HCT116 (cell line): ENCODE data around the gene ACAP3. TPM values are rescaled to one million over a fixed set of nuclear protein-coding genes. Genes with fewer than 3 reads are reported as not detected.

ENCODE experiments used
- ATAC-seq: fragments of 200-7000 bp; cut with Tn5 transposase; 2 replicates; pipeline ENCODE4 v1.9.1; 2020; ENCODE audit warnings: mild to moderate bottlenecking, moderate library complexity
- BruUV-seq: library from RNA; stranded (reverse); fragments of 400-500 nt; replicated peaks from 2 replicates; lab custom pipeline; 2021; lab: Mats Ljungman, UMichigan
- CTCF ChIA-PET: fragments of 300-600 bp; sonication (Branson Sonifier 250); formaldehyde crosslinking; loops from one replicate; lab custom pipeline; 2021; ENCODE audit warnings: antibody characterized with exemption; lab: Charles Lee
- POLR2A ChIA-PET: fragments of 300-600, 350-600 bp; sonication (Branson Sonifier 250); formaldehyde crosslinking; loops from one replicate; lab custom pipeline; 2021; ENCODE audit warnings: antibody characterized with exemption; lab: Charles Lee
- RAD21 ChIA-PET, 2 experiments: fragments of 300-600 bp; sonication (Branson Sonifier 250); formaldehyde crosslinking; loops; one replicate each; lab custom pipeline; 2023; ENCODE audit warnings: low total read pairs in 2 of 2; ENCODE audit not compliant: uncharacterized antibody in 2 of 2, unreplicated experiment in 2 of 2, low non-redundant PET in 1 of 2; lab: Charles Lee
- DNase-seq: peaks from one replicate; pipeline ENCODE4 v3.0.0-alpha.2; 2010; ENCODE audit warnings: low read depth, low spot score
- H2AFZ ChIP-seq: fragments of 200-600 bp; shearing (Covaris generic), sonication (generic); 2 replicates; pipeline ENCODE4 v1.6.1; 2017; ENCODE audit warnings: low read depth, mixed run types, mixed read lengths, antibody characterized with exemption, low read length; ENCODE audit not compliant: poor library complexity, severe bottlenecking
- H3K27ac ChIP-seq: 2 replicates; pipeline ENCODE4 v1.5.1; 2012; ENCODE audit warnings: low read depth, low read length
- H3K27me3 ChIP-seq: fragments of 200-600 bp; sonication (generic); 2 replicates; pipeline ENCODE4 v1.6.1; 2016; ENCODE audit warnings: mixed run types, low read length, mixed read lengths; ENCODE audit not compliant: insufficient read depth
- H3K36me3 ChIP-seq, 2 experiments: fragments of 200-500 bp in 1 of 2; fragments of 200-600 bp in 1 of 2; sonication (Bioruptor generic) in 1 of 2; sonication (generic) in 1 of 2; 2 replicates each; pipeline versions ENCODE4 v1.5.1 to v1.6.1; 2014 to 2016; ENCODE audit warnings: low read length in 2 of 2, inconsistent platforms in 1 of 2, mixed read lengths in 1 of 2, mixed run types in 1 of 2; ENCODE audit not compliant: insufficient read depth in 2 of 2, control insufficient read depth in 1 of 2
- H3K4me1 ChIP-seq, 2 experiments: fragments of 200-600 bp in 1 of 2; sonication (generic) in 1 of 2; 2 replicates each; pipeline versions ENCODE4 v1.5.1 to v1.6.1; 2012 to 2017; ENCODE audit warnings: low read length in 2 of 2, inconsistent platforms in 1 of 2, mild to moderate bottlenecking in 1 of 2, mixed read lengths in 1 of 2, mixed run types in 1 of 2, moderate library complexity in 1 of 2; ENCODE audit not compliant: insufficient read depth in 2 of 2, control insufficient read depth in 1 of 2
- H3K4me2 ChIP-seq: fragments of 200-600 bp; sonication (generic); 2 replicates; pipeline ENCODE4 v1.6.1; 2017; ENCODE audit warnings: mixed run types, low read length, mixed read lengths
- H3K4me3 ChIP-seq, 2 experiments: fragments of 200-600 bp in 1 of 2; sonication (generic) in 1 of 2; replicated peaks in 1 of 2; 2 replicates each; pipeline ENCODE4 v1.5.1; 2011 to 2016; ENCODE audit warnings: low read length in 2 of 2, control low read depth in 1 of 2, low read depth in 1 of 2, mild to moderate bottlenecking in 1 of 2, mixed read lengths in 1 of 2, mixed run types in 1 of 2
- H3K79me2 ChIP-seq: fragments of 200-600 bp; sonication (generic); 2 replicates; pipeline ENCODE4 v1.6.1; 2017; ENCODE audit warnings: mild to moderate bottlenecking, mixed run types, low read length, moderate library complexity, mixed read lengths; ENCODE audit not compliant: insufficient read depth
- H3K9ac ChIP-seq: fragments of 200-600 bp; sonication (generic); 2 replicates; pipeline ENCODE4 v1.6.1; 2016; ENCODE audit warnings: low read length, mixed read lengths
- H3K9me2 ChIP-seq: fragments of 200-600 bp; sonication (generic), shearing (Covaris generic); 2 replicates; pipeline ENCODE4 v1.6.1; 2017; ENCODE audit warnings: mixed run types, mild to moderate bottlenecking, moderate library complexity; ENCODE audit not compliant: insufficient read depth
- H3K9me3 ChIP-seq, 2 experiments: fragments of 200-500 bp in 1 of 2; fragments of 200-600 bp in 1 of 2; sonication (Bioruptor generic) in 1 of 2; sonication (generic) in 1 of 2; 2 replicates each; pipeline ENCODE4 v1.6.1; 2014 to 2017; ENCODE audit warnings: low read length in 2 of 2, mixed read lengths in 2 of 2, inconsistent platforms in 1 of 2, low read depth in 1 of 2, mild to moderate bottlenecking in 1 of 2, mixed run types in 1 of 2, moderate library complexity in 1 of 2; ENCODE audit not compliant: control insufficient read depth in 1 of 2, insufficient read depth in 1 of 2
- H4K20me1 ChIP-seq: fragments of 200-600 bp; sonication (generic), shearing (Covaris generic); 2 replicates; pipeline ENCODE4 v1.6.1; 2017; ENCODE audit warnings: mixed run types, mild to moderate bottlenecking, moderate library complexity; ENCODE audit not compliant: insufficient read depth
- CBX3 ChIP-seq: IDR thresholded peaks from 2 replicates; pipeline ENCODE4 v1.6.1; 2012; ENCODE audit warnings: low read depth
- CEBPB ChIP-seq: IDR thresholded peaks from 2 replicates; pipeline ENCODE4 v1.6.1; 2012; ENCODE audit warnings: low read depth
- EGR1 ChIP-seq: IDR thresholded peaks from 2 replicates; pipeline ENCODE4 v1.6.1; 2012; ENCODE audit warnings: low read depth
- ELF1 ChIP-seq: IDR thresholded peaks from 2 replicates; pipeline ENCODE4 v1.6.1; 2012; ENCODE audit warnings: low read depth, borderline replicate concordance
- EZH2phosphoT487 ChIP-seq: fragments of 200-600 bp; IDR thresholded peaks from 2 replicates; pipeline ENCODE4 v1.6.1; 2018; ENCODE audit warnings: antibody characterized with exemption, borderline replicate concordance
- POLR2A ChIP-seq: IDR thresholded peaks from 2 replicates; pipeline ENCODE4 v1.7.0; 2011; ENCODE audit warnings: borderline replicate concordance; ENCODE audit not compliant: insufficient read depth, insufficient read length; ENCODE audit errors: extremely low read depth
- RAD21 ChIP-seq: IDR thresholded peaks from 2 replicates; pipeline ENCODE4 v1.6.1; 2012; ENCODE audit warnings: low read depth, mild to moderate bottlenecking
- SP1 ChIP-seq: IDR thresholded peaks from 2 replicates; pipeline ENCODE4 v1.6.1; 2012; ENCODE audit warnings: low read depth
- SRF ChIP-seq: IDR thresholded peaks from 2 replicates; pipeline ENCODE4 v1.6.1; 2012; ENCODE audit warnings: low read depth
- YY1 ChIP-seq: IDR thresholded peaks from 2 replicates; pipeline ENCODE4 v1.6.1; 2011; ENCODE audit warnings: low read length, low read depth, moderate library complexity, mild to moderate bottlenecking; ENCODE audit not compliant: insufficient replicate concordance; ENCODE audit errors: extremely low read depth
- ZFX ChIP-seq: fragments of 450-650 bp; IDR thresholded peaks from 2 replicates; pipeline ENCODE4 v1.6.1; 2017
- intact Hi-C: fragments of 100-400 bp; cut with micrococcal nuclease; formaldehyde crosslinking; loops from 2 replicates; pipeline ENCODE4 v1.10.0; 2022
- total RNA-seq: library from RNA; stranded (reverse); gene quantifications from one replicate; pipeline ENCODE4 v1.2.1, GENCODE V29; 2021; ENCODE audit not compliant: unreplicated experiment
- TF ChIP-seq, protein P1 (sequence below), 3 experiments: fragments of 200-600 bp in 1 of 3; sonication (generic) in 1 of 3; IDR thresholded peaks in 2 of 3; conservative IDR thresholded peaks in 1 of 3; 2 replicates each; pipeline ENCODE4 v1.5.1; 2012 to 2017; ENCODE audit warnings: low read depth in 2 of 3, low read length in 2 of 3, antibody characterized with exemption in 1 of 3, borderline replicate concordance in 1 of 3, control low read depth in 1 of 3, mild to moderate bottlenecking in 1 of 3, mixed read lengths in 1 of 3, mixed run types in 1 of 3, moderate library complexity in 1 of 3; ENCODE audit not compliant: insufficient read depth in 1 of 3
- TF ChIP-seq, protein P2 (sequence below): IDR thresholded peaks from 2 replicates; pipeline ENCODE4 v1.6.1; 2011; ENCODE audit warnings: mild to moderate bottlenecking, low read length, moderate library complexity; ENCODE audit not compliant: insufficient replicate concordance; ENCODE audit errors: extremely low read depth
- TF ChIP-seq, protein P3 (sequence below): IDR thresholded peaks from 2 replicates; pipeline ENCODE4 v1.6.1; 2012
- TF ChIP-seq, protein P4 (sequence below): IDR thresholded peaks from 2 replicates; pipeline ENCODE4 v1.6.1; 2012; ENCODE audit warnings: low read depth

ACAP3 gene
- total RNA-seq, 1 experiment from 2014 or later = 38.8 TPM

DNA sequence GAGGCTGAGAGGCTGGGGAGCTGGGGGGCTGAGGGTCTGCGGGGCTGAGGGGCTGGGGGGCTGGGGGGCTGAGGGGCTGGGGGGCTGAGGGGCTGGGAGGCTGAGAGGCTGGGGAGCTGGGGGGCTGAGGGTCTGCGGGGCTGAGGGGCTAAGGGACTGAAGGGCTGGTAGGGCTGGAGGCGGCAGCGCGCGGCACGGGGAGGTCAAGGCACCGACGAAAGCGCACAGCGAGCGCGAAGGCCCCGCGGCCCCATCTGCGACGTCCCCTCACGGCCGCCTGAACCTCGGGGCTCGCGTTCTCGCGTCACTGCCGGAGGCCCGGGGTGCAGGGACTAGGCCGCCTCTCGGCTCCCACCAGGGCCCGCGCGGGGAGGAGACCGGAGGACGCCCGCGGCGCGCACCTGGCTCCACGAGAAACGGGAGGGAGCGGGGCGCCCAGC, 16.4 kb upstream of the ACAP3 start:
- TF ChIP-seq, protein P1, sequence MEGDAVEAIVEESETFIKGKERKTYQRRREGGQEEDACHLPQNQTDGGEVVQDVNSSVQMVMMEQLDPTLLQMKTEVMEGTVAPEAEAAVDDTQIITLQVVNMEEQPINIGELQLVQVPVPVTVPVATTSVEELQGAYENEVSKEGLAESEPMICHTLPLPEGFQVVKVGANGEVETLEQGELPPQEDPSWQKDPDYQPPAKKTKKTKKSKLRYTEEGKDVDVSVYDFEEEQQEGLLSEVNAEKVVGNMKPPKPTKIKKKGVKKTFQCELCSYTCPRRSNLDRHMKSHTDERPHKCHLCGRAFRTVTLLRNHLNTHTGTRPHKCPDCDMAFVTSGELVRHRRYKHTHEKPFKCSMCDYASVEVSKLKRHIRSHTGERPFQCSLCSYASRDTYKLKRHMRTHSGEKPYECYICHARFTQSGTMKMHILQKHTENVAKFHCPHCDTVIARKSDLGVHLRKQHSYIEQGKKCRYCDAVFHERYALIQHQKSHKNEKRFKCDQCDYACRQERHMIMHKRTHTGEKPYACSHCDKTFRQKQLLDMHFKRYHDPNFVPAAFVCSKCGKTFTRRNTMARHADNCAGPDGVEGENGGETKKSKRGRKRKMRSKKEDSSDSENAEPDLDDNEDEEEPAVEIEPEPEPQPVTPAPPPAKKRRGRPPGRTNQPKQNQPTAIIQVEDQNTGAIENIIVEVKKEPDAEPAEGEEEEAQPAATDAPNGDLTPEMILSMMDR (IDR thresholded peaks at IDR 0.05 in 2 of 3, conservative IDR thresholded peaks at IDR 0.05 in 1 of 3; ENCODE audit: borderline replicate concordance in 1 of 3, insufficient read depth in 1 of 3, low read depth in 2 of 3, low read length in 2 of 3) = no peak
- TF ChIP-seq SRF (no peak), ELF1 (no peak), EZH2phosphoT487 (no peak), YY1 (no peak), ZFX (no peak), RAD21 (no peak), CBX3 (no peak), CEBPB (no peak), POLR2A (no peak), EGR1 (no peak), SP1 (no peak)
- TF ChIP-seq, protein P2, sequence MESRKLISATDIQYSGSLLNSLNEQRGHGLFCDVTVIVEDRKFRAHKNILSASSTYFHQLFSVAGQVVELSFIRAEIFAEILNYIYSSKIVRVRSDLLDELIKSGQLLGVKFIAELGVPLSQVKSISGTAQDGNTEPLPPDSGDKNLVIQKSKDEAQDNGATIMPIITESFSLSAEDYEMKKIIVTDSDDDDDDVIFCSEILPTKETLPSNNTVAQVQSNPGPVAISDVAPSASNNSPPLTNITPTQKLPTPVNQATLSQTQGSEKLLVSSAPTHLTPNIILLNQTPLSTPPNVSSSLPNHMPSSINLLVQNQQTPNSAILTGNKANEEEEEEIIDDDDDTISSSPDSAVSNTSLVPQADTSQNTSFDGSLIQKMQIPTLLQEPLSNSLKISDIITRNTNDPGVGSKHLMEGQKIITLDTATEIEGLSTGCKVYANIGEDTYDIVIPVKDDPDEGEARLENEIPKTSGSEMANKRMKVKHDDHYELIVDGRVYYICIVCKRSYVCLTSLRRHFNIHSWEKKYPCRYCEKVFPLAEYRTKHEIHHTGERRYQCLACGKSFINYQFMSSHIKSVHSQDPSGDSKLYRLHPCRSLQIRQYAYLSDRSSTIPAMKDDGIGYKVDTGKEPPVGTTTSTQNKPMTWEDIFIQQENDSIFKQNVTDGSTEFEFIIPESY = no peak
- TF ChIP-seq, protein P3, sequence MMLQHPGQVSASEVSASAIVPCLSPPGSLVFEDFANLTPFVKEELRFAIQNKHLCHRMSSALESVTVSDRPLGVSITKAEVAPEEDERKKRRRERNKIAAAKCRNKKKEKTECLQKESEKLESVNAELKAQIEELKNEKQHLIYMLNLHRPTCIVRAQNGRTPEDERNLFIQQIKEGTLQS = no peak
- TF ChIP-seq, protein P4, sequence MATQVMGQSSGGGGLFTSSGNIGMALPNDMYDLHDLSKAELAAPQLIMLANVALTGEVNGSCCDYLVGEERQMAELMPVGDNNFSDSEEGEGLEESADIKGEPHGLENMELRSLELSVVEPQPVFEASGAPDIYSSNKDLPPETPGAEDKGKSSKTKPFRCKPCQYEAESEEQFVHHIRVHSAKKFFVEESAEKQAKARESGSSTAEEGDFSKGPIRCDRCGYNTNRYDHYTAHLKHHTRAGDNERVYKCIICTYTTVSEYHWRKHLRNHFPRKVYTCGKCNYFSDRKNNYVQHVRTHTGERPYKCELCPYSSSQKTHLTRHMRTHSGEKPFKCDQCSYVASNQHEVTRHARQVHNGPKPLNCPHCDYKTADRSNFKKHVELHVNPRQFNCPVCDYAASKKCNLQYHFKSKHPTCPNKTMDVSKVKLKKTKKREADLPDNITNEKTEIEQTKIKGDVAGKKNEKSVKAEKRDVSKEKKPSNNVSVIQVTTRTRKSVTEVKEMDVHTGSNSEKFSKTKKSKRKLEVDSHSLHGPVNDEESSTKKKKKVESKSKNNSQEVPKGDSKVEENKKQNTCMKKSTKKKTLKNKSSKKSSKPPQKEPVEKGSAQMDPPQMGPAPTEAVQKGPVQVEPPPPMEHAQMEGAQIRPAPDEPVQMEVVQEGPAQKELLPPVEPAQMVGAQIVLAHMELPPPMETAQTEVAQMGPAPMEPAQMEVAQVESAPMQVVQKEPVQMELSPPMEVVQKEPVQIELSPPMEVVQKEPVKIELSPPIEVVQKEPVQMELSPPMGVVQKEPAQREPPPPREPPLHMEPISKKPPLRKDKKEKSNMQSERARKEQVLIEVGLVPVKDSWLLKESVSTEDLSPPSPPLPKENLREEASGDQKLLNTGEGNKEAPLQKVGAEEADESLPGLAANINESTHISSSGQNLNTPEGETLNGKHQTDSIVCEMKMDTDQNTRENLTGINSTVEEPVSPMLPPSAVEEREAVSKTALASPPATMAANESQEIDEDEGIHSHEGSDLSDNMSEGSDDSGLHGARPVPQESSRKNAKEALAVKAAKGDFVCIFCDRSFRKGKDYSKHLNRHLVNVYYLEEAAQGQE = no peak
- RAD21 ChIA-PET = interaction anchor here in 1 of 2 experiments (0.7 kb wide), 1 partner anchor 20 kb away, joined by 6 read pairs; no protein-coding TSS in a partner anchor
- no peaks in the 10 kb centered on the region for H3K9me2 ChIP-seq
- no peak for DNase-seq
- peaks cover 3 to 9% of the 10 kb centered on the region in 2 experiments; a peak in 2 of 4 replicates for H3K36me3 ChIP-seq
- peaks cover 4% of the 10 kb centered on the region; the same call in 1 of the 2 replicates for H4K20me1 ChIP-seq
- peak overlapping the region; percentile 74 for H3K4me2 ChIP-seq
- H3K27ac ChIP-seq = peak overlapping the region; percentile 88
- H3K9me3 ChIP-seq = no peaks in the 10 kb centered on the region
- H3K27me3 ChIP-seq = no peaks in the 10 kb centered on the region
- peak; percentile 39 for ATAC-seq
- peaks cover 67% of the 10 kb centered on the region for H3K79me2 ChIP-seq
- peak overlapping the region; percentile 69 to 79 for H3K4me3 ChIP-seq
- BruUV-seq = no TSS peak
- CTCF ChIA-PET = no interaction called here
- POLR2A ChIA-PET = interaction anchor here (0.6 kb wide), 1 partner anchor 109 kb away, joined by 4 read pairs; no protein-coding TSS in a partner anchor
- intact Hi-C loops = no loop called here
- H2AFZ ChIP-seq = no peak overlapping the region
- H3K4me1 ChIP-seq = peaks cover 13 to 30% of the 10 kb centered on the region in 2 experiments
- H3K9ac ChIP-seq = peak overlapping the region; percentile 96
